K562 (cell line): Measurements from ENCODE around the gene GNG7.

Source experiments
- EP300 ChIP-seq: IDR thresholded peaks from 2 replicates; pipeline ENCODE4 v1.6.1; 2012; ENCODE audit warnings: low read length, improper control_type of control experiment
- HSF4 ChIP-seq: fragments of 250-450 bp; sonication (Bioruptor Pico); IDR thresholded peaks from 2 replicates; pipeline ENCODE4 v2.1.2; 2022; ENCODE audit warnings: mild to moderate bottlenecking, moderate library complexity, borderline replicate concordance
- JUNB ChIP-seq: fragments of 450-650 bp; formaldehyde crosslinking; conservative IDR thresholded peaks from 2 replicates; pipeline ENCODE4 v1.4.0; 2020; ENCODE audit warnings: mild to moderate bottlenecking
- JUND ChIP-seq, 2 experiments: IDR thresholded peaks; 2 replicates in 1 of 2; 3 replicates in 1 of 2; pipeline ENCODE4 v1.6.1; 2011; ENCODE audit warnings: borderline replicate concordance in 2 of 2, low read depth in 2 of 2, low read length in 2 of 2, improper control_type of control experiment in 1 of 2, missing biosample characterization in 1 of 2, missing genetic modification characterization in 1 of 2, missing genetic modification reagents in 1 of 2
- MAX ChIP-seq: sonication (generic); formaldehyde crosslinking; IDR thresholded peaks from 2 replicates; pipeline ENCODE4 v1.9.0; 2022; ENCODE audit warnings: mild to moderate bottlenecking, missing genetic modification reagents
- MEF2A ChIP-seq: IDR thresholded peaks from 2 replicates; pipeline ENCODE4 v1.6.1; 2011; ENCODE audit warnings: low read depth, mild to moderate bottlenecking, low read length, moderate library complexity; ENCODE audit not compliant: control insufficient read depth
- TEAD2 ChIP-seq: fragments of 450-650 bp; IDR thresholded peaks from 2 replicates; pipeline ENCODE4 v1.6.1; 2016; ENCODE audit warnings: missing genetic modification characterization, control low read depth, missing compliant biosample characterization
- ZBTB49 ChIP-seq: sonication (generic); formaldehyde crosslinking; IDR thresholded peaks from 2 replicates; pipeline ENCODE4 v1.8.0; 2022; ENCODE audit warnings: missing genetic modification reagents, mild to moderate bottlenecking, borderline replicate concordance
- ZSCAN29 ChIP-seq: fragments of 450-650 bp; IDR thresholded peaks from 2 replicates; pipeline ENCODE4 v1.6.1; 2017

GRCh38 chr19:2670217-2670616 is 32.3 kb downstream of the GNG7 start:
- TF ChIP-seq JUNB (CRISPR knock-in tag) (no peak), HSF4 (CRISPR knock-in tag) (no peak), TEAD2 (tag) (no peak), MAX (CRISPR knock-in tag) (no peak), JUND (IDR thresholded peaks at IDR 0.05; ENCODE audit: borderline replicate concordance, low read depth, low read length) (no peak), JUND (tag; IDR thresholded peaks at IDR 0.05; ENCODE audit: borderline replicate concordance, low read depth, low read length) (no peak), EP300 (no peak), ZSCAN29 (no peak), ZBTB49 (no peak), MEF2A (no peak)
